PFSK-1 (cell line): ENCODE measurements around the gene TCF12.

Experiments used
- FOXP2 ChIP-seq: optimal IDR thresholded peaks from 2 replicates; pipeline ENCODE3; 2011; ENCODE audit warnings: borderline replicate concordance, control low read depth, inconsistent platforms; ENCODE audit not compliant: insufficient read depth; ENCODE audit errors: extremely low read length, extremely low read depth
- POLR2AphosphoS5 ChIP-seq: IDR thresholded peaks from 2 replicates; pipeline ENCODE4 v1.6.1; 2012; ENCODE audit warnings: low read depth, mild to moderate bottlenecking, control low read depth, low read length, moderate library complexity
- REST ChIP-seq, 2 experiments: IDR thresholded peaks; 2 replicates each; pipeline versions ENCODE4 v1.6.1 to v1.8.0; 2011 to 2012; ENCODE audit warnings: low read depth in 2 of 2, low read length in 2 of 2, control low read depth in 1 of 2, inconsistent platforms in 1 of 2, mild to moderate bottlenecking in 1 of 2, moderate library complexity in 1 of 2; ENCODE audit not compliant: insufficient read depth in 1 of 2
- SIN3A ChIP-seq: IDR thresholded peaks from 2 replicates; pipeline ENCODE4 v1.6.1; 2012; ENCODE audit warnings: mild to moderate bottlenecking, low read length, moderate library complexity, borderline replicate concordance; ENCODE audit not compliant: insufficient read depth
- TAF1 ChIP-seq: IDR thresholded peaks from 2 replicates; pipeline ENCODE4 v1.6.1; 2012; ENCODE audit warnings: low read length, control low read depth, borderline replicate concordance; ENCODE audit not compliant: insufficient read depth

TCF12 gene

GRCh38 chr15:57329582-57330367 lies 411.3 kb downstream of the TCF12 start:
- no peak for TF ChIP-seq TAF1
- TF ChIP-seq POLR2AphosphoS5: no peak
- no peak for TF ChIP-seq REST (IDR thresholded peaks at IDR 0.05; ENCODE audit: insufficient read depth in 1 of 2, low read depth in 2 of 2, low read length in 2 of 2)
- no peak for TF ChIP-seq SIN3A
- no peak for TF ChIP-seq FOXP2

GRCh38 chr15:57330619-57331340 lies 412.3 kb downstream of the TCF12 start:
- TF ChIP-seq POLR2AphosphoS5 (no peak), TAF1 (no peak), REST (IDR thresholded peaks at IDR 0.05; ENCODE audit: insufficient read depth in 1 of 2, low read depth in 2 of 2, low read length in 2 of 2) (no peak), FOXP2 (no peak), SIN3A (no peak)

- no peak for TF ChIP-seq SIN3A
These were observed 413.9 kb downstream of the TCF12 start for GRCh38 chr15:57332326-57332725.

- no peak for TF ChIP-seq SIN3A
- no peak for TF ChIP-seq REST (IDR thresholded peaks at IDR 0.05; ENCODE audit: insufficient read depth in 1 of 2, low read depth in 2 of 2, low read length in 2 of 2)
- no peak for TF ChIP-seq FOXP2
- TF ChIP-seq POLR2AphosphoS5: no peak
These were observed 415.0 kb downstream of the TCF12 start for GRCh38 chr15:57333487-57333886.

GRCh38 chr15:57334257-57334656 lies 415.8 kb downstream of the TCF12 start:
- no peak for TF ChIP-seq REST (IDR thresholded peaks at IDR 0.05; ENCODE audit: insufficient read depth in 1 of 2, low read depth in 2 of 2, low read length in 2 of 2)
- no peak for TF ChIP-seq POLR2AphosphoS5
- no peak for TF ChIP-seq SIN3A
- TF ChIP-seq FOXP2: no peak
- TF ChIP-seq TAF1: no peak
